HG02885 (cell line): ENCODE data around the gene SDCCAG8.

Source experiments
- ATAC-seq: cut with Tn5 transposase; IDR thresholded peaks from one replicate; pipeline ENCODE4 v1.9.1; 2021; ENCODE audit warnings: mild to moderate bottlenecking; ENCODE audit not compliant: unreplicated experiment, poor library complexity

SDCCAG8 gene

DNA sequence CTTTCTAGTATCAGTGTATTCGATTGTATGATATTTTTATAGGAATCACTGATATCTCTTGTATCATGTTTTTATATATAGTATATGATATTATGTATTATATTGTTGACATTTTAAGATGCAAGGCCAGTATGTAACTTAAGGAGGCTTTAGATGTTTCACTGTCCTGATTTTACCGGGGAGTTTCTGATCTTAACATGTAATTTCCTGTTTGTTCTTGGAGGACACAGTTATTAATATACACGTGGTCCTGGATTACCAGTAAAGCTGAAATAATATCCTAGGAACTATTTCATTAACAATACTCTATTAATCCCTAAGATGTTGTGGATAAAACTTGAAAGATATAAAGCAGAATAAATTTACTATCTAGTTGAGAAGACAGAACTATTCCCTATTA is 19.5 kb downstream of the SDCCAG8 start:
- ATAC-seq = no peak

- no peak for ATAC-seq
Observed at GRCh38 chr1:243280571-243281129, 24.8 kb downstream of the SDCCAG8 start.

GRCh38 chr1:243281672-243282071 is 25.8 kb downstream of the SDCCAG8 start:
- ATAC-seq = no peak

DNA sequence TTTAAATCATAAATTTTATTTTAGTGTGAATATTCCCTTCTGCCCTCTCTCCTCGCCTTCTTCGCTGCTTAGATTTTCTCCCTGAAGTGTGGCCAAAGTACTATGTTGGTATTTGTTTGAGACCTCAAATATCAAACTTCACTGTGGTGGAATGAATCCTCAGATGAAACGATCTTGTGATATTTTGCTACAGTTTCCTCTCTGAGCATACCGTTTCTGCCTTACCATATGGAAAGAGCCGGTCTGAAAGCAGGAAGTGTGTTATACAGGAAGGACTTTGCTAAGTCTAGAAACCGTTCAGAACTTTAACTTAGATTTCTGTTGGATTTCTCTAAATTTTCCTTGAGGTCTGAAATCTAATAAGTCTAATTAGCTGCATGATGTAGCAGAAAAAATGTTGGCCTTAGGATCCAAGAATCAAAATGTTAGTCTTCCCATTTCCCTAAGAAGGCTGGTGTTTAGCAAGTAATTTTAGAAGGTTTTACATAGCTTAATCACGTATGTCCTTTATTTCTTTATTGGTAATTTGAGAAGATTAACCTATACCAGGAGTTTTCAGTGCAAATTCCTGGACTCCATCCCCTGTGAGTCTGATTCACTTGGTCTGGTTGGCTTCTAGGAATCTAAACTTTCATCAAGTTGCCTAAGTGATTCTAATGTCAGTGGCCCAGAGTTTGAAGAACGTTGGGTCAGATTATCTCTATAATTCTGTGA is 30.7 kb downstream of the SDCCAG8 start:
- no peak for ATAC-seq

DNA sequence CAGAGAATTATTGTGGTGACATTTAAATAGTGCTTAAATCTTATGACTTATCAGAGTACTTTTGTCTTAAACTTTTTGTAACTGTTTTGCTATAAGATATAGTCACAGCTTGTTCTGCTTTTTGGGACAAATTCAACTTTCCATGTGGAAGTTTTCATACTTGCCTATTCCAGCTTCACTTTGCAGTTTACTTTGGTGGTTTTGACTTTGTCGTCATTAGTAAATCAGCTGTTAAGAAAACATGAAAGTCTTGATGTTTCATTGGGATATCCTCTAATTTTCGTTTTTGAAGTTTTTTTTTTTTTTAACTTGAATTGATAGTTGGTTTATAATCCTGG is 31.3 kb downstream of the SDCCAG8 start:
- ATAC-seq = no peak

DNA sequence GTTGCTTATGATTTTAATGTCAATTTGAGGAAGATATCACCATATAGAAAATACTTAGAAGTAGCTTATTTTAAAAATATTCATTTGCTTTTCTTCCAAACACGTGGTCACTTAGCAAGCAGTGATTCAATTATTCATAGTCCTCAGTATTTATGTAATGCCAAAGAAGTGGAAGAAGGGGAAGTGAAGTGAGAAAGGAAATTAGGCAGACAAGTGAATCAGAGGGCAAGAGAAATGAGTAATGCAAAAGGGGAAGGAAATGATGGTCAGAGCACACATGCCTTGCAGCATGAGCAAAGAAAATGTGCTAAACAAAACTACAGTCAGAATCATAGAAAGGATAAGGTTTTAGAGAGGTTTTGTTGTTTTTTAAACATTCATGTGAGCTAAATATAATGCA is 31.8 kb downstream of the SDCCAG8 start:
- ATAC-seq = peak; percentile 97

DNA sequence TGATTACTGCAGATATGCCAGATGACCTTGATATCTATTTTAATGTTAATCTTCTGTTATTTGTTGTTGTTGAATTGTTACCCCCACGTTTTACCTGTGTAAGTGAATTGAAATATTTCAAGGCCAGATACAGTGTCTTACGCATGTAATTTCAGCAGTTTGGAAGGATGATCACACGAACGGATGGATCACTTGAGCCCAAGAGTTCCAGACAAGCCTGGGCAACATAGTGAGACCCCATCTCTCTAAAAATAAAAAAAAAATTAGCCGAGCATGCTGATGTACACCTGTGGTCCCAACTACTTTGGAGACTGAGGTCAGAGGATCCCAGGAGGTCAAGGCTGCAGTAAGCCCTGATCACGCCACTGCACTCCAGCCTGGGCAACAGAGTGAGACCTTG is 32.2 kb downstream of the SDCCAG8 start:
- ATAC-seq = no peak

GRCh38 chr1:243291292-243291691 is 35.5 kb downstream of the SDCCAG8 start:
- ATAC-seq = no peak

- no peak for ATAC-seq
Observed at GRCh38 chr1:243292117-243292516, 36.3 kb downstream of the SDCCAG8 start.

GRCh38 chr1:243293941-243294722 is 38.3 kb downstream of the SDCCAG8 start:
- no peak for ATAC-seq

- no peak for ATAC-seq
Observed at GRCh38 chr1:243294723-243295121, 38.9 kb downstream of the SDCCAG8 start.

- ATAC-seq = no peak
Observed at GRCh38 chr1:243299069-243299468, 43.2 kb downstream of the SDCCAG8 start.

GRCh38 chr1:243301059-243301458 is 45.2 kb downstream of the SDCCAG8 start:
- no peak for ATAC-seq

- ATAC-seq = no peak
Observed at GRCh38 chr1:243311809-243312208, 56.0 kb downstream of the SDCCAG8 start.

DNA sequence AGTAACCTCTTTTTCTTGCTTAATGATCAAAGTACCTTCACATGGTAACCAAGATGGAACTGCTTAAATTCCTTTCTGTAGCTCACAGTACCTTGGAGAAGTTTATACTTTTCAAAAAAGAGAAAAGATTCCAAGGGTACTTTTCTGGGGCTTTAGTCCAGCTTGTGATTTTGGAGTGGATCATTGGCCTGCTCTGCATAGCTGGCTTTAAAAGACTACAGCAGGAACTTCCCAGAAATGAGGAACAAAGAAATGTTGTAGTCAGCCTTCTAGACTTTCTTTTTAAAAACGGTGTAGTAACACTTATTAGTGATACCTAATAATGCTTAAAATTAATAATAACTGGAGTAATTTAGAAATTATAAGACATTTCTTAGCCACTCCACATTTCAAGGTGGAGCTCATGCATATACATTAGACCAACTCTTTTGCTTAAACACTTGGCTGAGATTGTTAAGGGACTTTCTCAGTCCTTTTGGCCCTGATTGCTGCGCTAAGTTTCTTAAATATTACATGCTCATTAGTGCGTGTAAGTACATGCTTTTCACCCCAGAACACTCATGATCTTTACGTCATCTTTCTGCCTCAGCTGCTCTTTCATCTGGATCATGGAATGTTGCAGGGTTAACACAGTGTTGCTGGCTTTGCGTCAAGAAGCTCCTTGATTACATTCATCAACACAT is 57.3 kb downstream of the SDCCAG8 start:
- peak; percentile 36 for ATAC-seq

DNA sequence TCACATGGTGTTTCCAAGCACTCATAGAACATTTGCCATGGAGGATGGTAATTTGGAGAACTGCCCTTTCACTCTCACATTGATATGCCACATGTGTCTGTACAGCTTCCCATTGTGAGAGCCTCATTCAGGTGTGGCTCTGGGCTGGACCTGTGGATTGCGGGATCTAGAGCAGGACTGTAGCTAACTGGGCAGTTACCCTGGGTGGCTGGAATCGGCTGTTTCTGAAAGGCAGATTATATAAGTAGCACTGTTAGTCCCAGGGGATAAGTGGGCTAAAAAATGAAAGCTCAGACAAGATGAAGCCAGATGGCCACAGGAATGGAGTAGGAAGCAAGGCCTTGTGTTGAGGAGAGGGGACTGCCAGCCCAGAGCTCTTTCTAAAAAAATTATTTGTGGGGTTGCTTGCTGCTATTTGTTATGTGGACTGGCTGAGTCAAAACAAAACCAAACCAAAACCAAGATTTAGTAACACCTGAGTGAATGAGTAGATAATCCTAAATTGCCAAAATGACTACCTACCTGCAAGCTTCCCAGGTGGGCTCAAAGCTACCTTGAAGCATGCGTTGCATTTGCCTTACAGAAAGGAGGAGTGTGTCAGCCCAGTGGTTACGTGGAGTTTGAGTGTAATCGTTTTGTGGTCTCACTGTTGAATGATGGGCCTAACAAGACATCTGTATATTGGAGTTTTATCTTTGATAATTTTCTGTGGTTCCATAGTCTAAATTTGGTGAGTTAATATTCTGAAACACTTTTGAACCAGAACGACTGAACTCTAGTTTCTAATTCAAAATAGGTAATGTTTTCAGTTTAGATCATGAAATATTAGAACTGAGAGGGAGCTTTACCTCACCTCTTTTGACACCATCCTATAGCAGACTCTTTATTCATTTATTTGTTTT is 58.0 kb downstream of the SDCCAG8 start:
- ATAC-seq = peak; percentile 79

DNA sequence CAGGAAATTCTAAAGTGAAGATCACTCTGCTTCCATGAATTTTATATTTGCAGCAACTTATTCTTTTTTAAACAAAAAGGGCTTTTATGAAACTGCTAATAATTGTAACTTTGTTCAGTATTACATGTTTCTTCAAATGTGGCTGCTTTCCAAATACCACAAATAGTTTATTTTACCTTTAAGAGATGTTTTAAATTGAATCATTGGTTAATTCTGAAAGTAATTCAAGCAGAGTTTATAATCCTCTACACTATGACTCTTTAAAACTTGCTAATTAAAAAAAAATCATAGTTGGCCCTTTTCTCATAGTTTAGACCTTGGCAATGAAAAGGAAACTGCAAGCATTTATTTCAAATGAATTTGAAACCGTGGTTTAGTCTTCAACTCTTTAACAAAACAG is 59.6 kb downstream of the SDCCAG8 start:
- ATAC-seq = no peak

GRCh38 chr1:243315893-243316292 is 60.1 kb downstream of the SDCCAG8 start:
- ATAC-seq = no peak

GRCh38 chr1:243316366-243316989 is 60.6 kb downstream of the SDCCAG8 start:
- no peak for ATAC-seq

GRCh38 chr1:243320224-243320623 is 64.4 kb downstream of the SDCCAG8 start:
- ATAC-seq = no peak
